Duodenal mucosa (tissue), 2 donors: Measurements from ENCODE around the gene SIRPB2.

Experiments used
- H3K27ac ChIP-seq: one replicate; pipeline ENCODE4 v1.7.0; 2013; ENCODE audit warnings: low read depth, low read length
- H3K27me3 ChIP-seq, 2 donors: one replicate each; pipeline ENCODE4 v1.7.0; 2013; ENCODE audit warnings: low read length in 2 of 2, control low read depth in 1 of 2; ENCODE audit not compliant: insufficient read depth in 2 of 2, control insufficient read depth in 1 of 2
- H3K36me3 ChIP-seq, 2 donors: one replicate each; pipeline ENCODE4 v1.7.0; 2013; ENCODE audit warnings: low read length in 2 of 2, control low read depth in 1 of 2; ENCODE audit not compliant: insufficient read depth in 2 of 2, control insufficient read depth in 1 of 2
- H3K4me1 ChIP-seq, 2 donors: one replicate each; pipeline ENCODE4 v1.7.0; 2013; ENCODE audit warnings: low read length in 2 of 2, control low read depth in 1 of 2; ENCODE audit not compliant: insufficient read depth in 2 of 2, control insufficient read depth in 1 of 2
- H3K4me3 ChIP-seq, 2 donors: one replicate each; pipeline ENCODE4 v1.7.0; 2013; ENCODE audit warnings: low read length in 2 of 2, low read depth in 1 of 2
- H3K9ac ChIP-seq, 2 donors: one replicate each; pipeline ENCODE4 v1.7.0; 2013; ENCODE audit warnings: low read length in 2 of 2, low read depth in 1 of 2
- H3K9me3 ChIP-seq, 2 donors: one replicate each; pipeline ENCODE4 v1.7.0; 2013; ENCODE audit warnings: low read length in 2 of 2, control low read depth in 1 of 2; ENCODE audit not compliant: control insufficient read depth in 1 of 2

The SIRPB2 gene

GRCh38 chr20:1491281-1491840, at the start of gene SIRPB2:
Gene SIRPB2, minus strand, starts transcription at chr20:1491420. Its CDS starts 61 bp downstream, at chr20:1491359.
- peak within 1 kb of the TSS; percentile 12 to 38 for H3K4me3 ChIP-seq
- no peak within 1 kb of the TSS for H3K9ac ChIP-seq
- peak within 1 kb of the TSS; percentile 12 for H3K27ac ChIP-seq

GRCh38 chr20:1539816-1540419, 48.7 kb upstream of the SIRPB2 start:
- Histone ChIP-seq H3K27ac (no peak overlapping the region), H3K27me3 (no peaks in the 10 kb centered on the region), H3K9ac (no peak overlapping the region), H3K4me3 (no peak overlapping the region), H3K4me1 (no peaks in the 10 kb centered on the region), H3K36me3 (no peaks in the 10 kb centered on the region), H3K9me3 (no peaks in the 10 kb centered on the region)

More at GRCh38 chr20:1491281-1491840, at the start of gene SIRPB2:
- H3K27me3 ChIP-seq, result no peaks in the 10 kb centered on the region
- H3K36me3 ChIP-seq, result no peaks in the 10 kb centered on the region
- H3K9me3 ChIP-seq, result no peaks in the 10 kb centered on the region
- H3K4me1 ChIP-seq, result no peaks in the 10 kb centered on the region

GRCh38 chr20:1538655-1539054, 47.4 kb upstream of the SIRPB2 start:
- H3K4me3 ChIP-seq, result no peak overlapping the region
- H3K9ac ChIP-seq, result no peak overlapping the region
- H3K36me3 ChIP-seq, result no peaks in the 10 kb centered on the region
- H3K4me1 ChIP-seq, result no peaks in the 10 kb centered on the region
- no peaks in the 10 kb centered on the region for H3K9me3 ChIP-seq
- H3K27me3 ChIP-seq, result no peaks in the 10 kb centered on the region
- H3K27ac ChIP-seq, result no peak overlapping the region

- H3K9ac ChIP-seq, result no peak overlapping the region
- no peaks in the 10 kb centered on the region for H3K27me3 ChIP-seq
- H3K4me3 ChIP-seq, result no peak overlapping the region
- H3K9me3 ChIP-seq, result no peaks in the 10 kb centered on the region
- no peaks in the 10 kb centered on the region for H3K4me1 ChIP-seq
- no peaks in the 10 kb centered on the region for H3K36me3 ChIP-seq
- H3K27ac ChIP-seq, result no peak overlapping the region
Measured at GRCh38 chr20:1537731-1538058, 46.5 kb upstream of the SIRPB2 start.

- H3K9me3 ChIP-seq, result no peaks in the 10 kb centered on the region
- no peaks in the 10 kb centered on the region for H3K4me1 ChIP-seq
- no peaks in the 10 kb centered on the region for H3K36me3 ChIP-seq
- H3K27ac ChIP-seq, result no peak overlapping the region
- no peak overlapping the region for H3K4me3 ChIP-seq
- H3K27me3 ChIP-seq, result no peaks in the 10 kb centered on the region
- H3K9ac ChIP-seq, result no peak overlapping the region
Measured at GRCh38 chr20:1536893-1537730, 45.9 kb upstream of the SIRPB2 start.

DNA sequence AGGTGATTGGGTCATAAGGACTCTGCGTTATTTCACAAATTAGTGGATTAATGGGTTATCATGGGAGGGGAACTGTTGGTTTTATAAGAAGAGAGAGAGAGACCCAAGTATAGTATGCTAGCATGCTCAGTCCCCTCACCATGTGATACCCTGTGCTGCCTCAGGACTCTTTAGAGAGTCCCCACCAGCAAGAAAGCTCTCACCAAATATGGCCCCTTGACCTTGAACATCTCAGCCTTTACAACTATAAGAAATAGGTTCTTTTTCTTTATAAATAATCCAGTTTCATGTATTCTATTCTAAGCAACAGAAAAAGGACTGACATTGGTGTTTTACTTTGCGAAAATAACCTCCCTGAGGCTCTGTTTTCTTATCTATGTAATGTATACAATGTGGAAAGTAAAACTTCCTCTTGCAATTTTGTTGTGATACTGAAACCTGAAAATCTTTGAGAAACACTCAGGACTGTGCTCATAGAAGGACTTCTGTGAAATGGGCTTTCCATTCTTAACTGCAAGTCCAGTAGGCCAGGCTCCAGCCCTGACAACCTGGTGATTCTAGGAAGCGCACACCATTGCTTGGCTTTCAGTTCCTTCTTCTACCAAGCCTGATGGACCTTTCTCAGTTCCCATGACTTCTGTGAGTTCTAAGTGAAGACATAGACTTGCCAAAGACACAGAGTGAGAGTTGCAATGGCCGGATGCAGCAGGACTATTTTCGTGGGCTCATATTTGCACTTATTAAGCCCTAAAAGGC, 44.4 kb upstream of the SIRPB2 start:
- Histone ChIP-seq H3K4me3 (no peak overlapping the region), H3K9ac (no peak overlapping the region), H3K27me3 (no peaks in the 10 kb centered on the region), H3K4me1 (no peaks in the 10 kb centered on the region), H3K9me3 (no peaks in the 10 kb centered on the region), H3K27ac (no peak overlapping the region), H3K36me3 (no peaks in the 10 kb centered on the region)

GRCh38 chr20:1534526-1534925, 43.3 kb upstream of the SIRPB2 start:
- H3K4me1 ChIP-seq, result no peaks in the 10 kb centered on the region
- H3K36me3 ChIP-seq, result no peaks in the 10 kb centered on the region
- H3K4me3 ChIP-seq, result no peak overlapping the region
- no peaks in the 10 kb centered on the region for H3K9me3 ChIP-seq
- H3K27me3 ChIP-seq, result no peaks in the 10 kb centered on the region
- H3K9ac ChIP-seq, result no peak overlapping the region
- no peak overlapping the region for H3K27ac ChIP-seq

- Histone ChIP-seq H3K9me3 (no peaks in the 10 kb centered on the region), H3K4me1 (no peaks in the 10 kb centered on the region), H3K27me3 (no peaks in the 10 kb centered on the region), H3K9ac (no peak overlapping the region), H3K27ac (no peak overlapping the region), H3K4me3 (no peak overlapping the region), H3K36me3 (no peaks in the 10 kb centered on the region)
Measured at GRCh38 chr20:1533059-1533458, 41.8 kb upstream of the SIRPB2 start.

- H3K36me3 ChIP-seq, result no peaks in the 10 kb centered on the region
- H3K9ac ChIP-seq, result no peak overlapping the region
- H3K27ac ChIP-seq, result no peak overlapping the region
- H3K4me1 ChIP-seq, result no peaks in the 10 kb centered on the region
- H3K9me3 ChIP-seq, result no peaks in the 10 kb centered on the region
- no peaks in the 10 kb centered on the region for H3K27me3 ChIP-seq
- no peak overlapping the region for H3K4me3 ChIP-seq
Measured at GRCh38 chr20:1528811-1529210, 37.6 kb upstream of the SIRPB2 start.

GRCh38 chr20:1527923-1528322, 36.7 kb upstream of the SIRPB2 start:
- Histone ChIP-seq H3K4me3 (no peak overlapping the region), H3K9me3 (no peaks in the 10 kb centered on the region), H3K27me3 (no peaks in the 10 kb centered on the region), H3K9ac (no peak overlapping the region), H3K4me1 (no peaks in the 10 kb centered on the region), H3K36me3 (no peaks in the 10 kb centered on the region), H3K27ac (no peak overlapping the region)
